CD4-positive, alpha-beta T cell treated with Interleukin-15 for 1 hour (primary cell): ENCODE measurements around the gene KCNE1.
"Not testable (repeated sequence)": the region's sequence is repeated elsewhere in the genome, so short reads cannot be mapped to it uniquely, and the experiment has no call there.

ENCODE experiments used
- DNase-seq: peaks from one replicate; pipeline ENCODE4 v3.0.0-alpha.2; 2020

The KCNE1 gene

DNA sequence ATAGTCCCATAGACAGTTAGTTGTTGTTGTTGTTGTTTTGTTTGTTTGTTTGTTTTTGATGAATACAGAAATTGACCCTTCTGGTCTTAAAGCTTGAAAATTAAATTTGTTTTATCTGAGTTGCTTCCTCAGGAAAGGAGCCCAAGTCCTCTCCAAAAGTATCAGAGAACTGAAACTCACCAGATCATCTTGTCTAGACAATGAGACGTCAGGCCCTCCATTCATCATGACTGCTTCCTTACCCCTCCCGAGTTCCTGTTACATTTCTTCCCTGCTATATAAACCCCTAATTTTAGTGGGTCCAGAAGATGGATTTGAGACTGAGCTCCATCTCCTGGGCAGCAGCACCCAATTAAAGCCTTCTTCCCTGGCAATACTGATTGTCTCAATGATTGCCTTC is 105.3 kb downstream of the KCNE1 start:
- DNase-seq, result not testable (repeated sequence)

- DNase-seq, result not testable (repeated sequence)
These were observed 105.9 kb downstream of the KCNE1 start for GRCh38 chr21:34406102-34406501.

DNA sequence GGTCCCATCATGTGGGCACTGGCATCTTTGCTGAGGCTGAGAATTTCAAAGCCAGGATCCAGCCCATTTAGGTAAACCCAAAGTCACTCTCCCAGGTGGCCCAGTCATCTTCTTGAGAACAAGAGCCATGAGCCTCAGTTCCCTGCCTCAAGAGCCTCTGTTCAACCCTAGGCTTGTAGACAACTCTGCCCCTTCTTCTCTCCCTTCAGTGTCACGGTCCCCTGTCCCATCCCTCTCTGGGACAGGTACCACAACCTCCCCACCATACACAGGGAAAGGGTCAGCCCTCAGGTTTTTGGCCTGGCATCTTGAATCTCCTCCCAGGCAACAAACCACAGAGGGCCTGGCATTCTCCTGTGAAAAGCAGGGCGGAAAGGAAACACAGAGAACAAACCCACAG is 106.3 kb downstream of the KCNE1 start:
- DNase-seq, result not testable (repeated sequence)

- DNase-seq, result not testable (repeated sequence)
These were observed 107.3 kb downstream of the KCNE1 start for GRCh38 chr21:34404742-34405141.

GRCh38 chr21:34400522-34400921 is 111.5 kb downstream of the KCNE1 start:
- not testable (repeated sequence) for DNase-seq
